Myometrial cell (primary cell): ENCODE data around the gene PRDM12. TPM values are rescaled to one million over a fixed set of nuclear protein-coding genes. Genes with fewer than 3 reads are reported as not detected.

Experiments
- total RNA-seq: library from RNA; depleted of rRNA; stranded (reverse); fragments of >200 nt; gene quantifications from 2 replicates; pipeline ENCODE4 v1.2.3, GENCODE V29; 2015

Gene PRDM12
- total RNA-seq: not detected in 2 replicates

GRCh38 chr9:130664251-130665028, at the start of gene PRDM12:
TSS of gene PRDM12 (plus strand) at chr9:130664594. CDS start at chr9:130664654, 60 bp downstream.

GRCh38 chr9:130693426-130694191, 29.2 kb downstream of the PRDM12 start, which contains the start of gene EXOSC2:
TSS of gene EXOSC2 (plus strand) at chr9:130693780. CDS start at chr9:130693792, 12 bp downstream.

Other genes with a start within 250 kb of the PRDM12 start
- gene ASS1, start 219.6 kb upstream of the PRDM12 start, total RNA-seq: 85.3 and 85.4 TPM in 2 replicates
- 27.4 and 31.9 TPM in 2 replicates for gene FUBP3, start 85.0 kb upstream of the PRDM12 start, total RNA-seq
- gene EXOSC2, start 29.2 kb downstream of the PRDM12 start, total RNA-seq: 21.4 and 26.8 TPM in 2 replicates
- 38.3 and 41.5 TPM in 2 replicates for gene ABL1, start 170.7 kb downstream of the PRDM12 start, total RNA-seq
- gene QRFP, start 232.2 kb downstream of the PRDM12 start, total RNA-seq: not detected in 2 replicates